NCI-H2227 (cell line): Measurements from ENCODE around the gene RCCD1.
"Not testable (repeated sequence)": the region's sequence is repeated elsewhere in the genome, so short reads cannot be mapped to it uniquely, and the experiment has no call there.

Source experiments
- DNase-seq: peaks from one replicate; lab custom pipeline; 2025; ENCODE audit not compliant: unreplicated experiment; lab: John Stamatoyannopoulos, UW

RCCD1 gene

GRCh38 chr15:90918034-90918788 lies 36.5 kb upstream of the RCCD1 start:
- DNase-seq = no peak

- DNase-seq = no peak
Measured at GRCh38 chr15:90918835-90919234, 35.8 kb upstream of the RCCD1 start.

- no peak for DNase-seq
Measured at GRCh38 chr15:90921887-90922286, 32.8 kb upstream of the RCCD1 start.

- not testable (repeated sequence) for DNase-seq
Measured at GRCh38 chr15:90922712-90923322, 31.9 kb upstream of the RCCD1 start.

GRCh38 chr15:90924375-90924774 lies 30.3 kb upstream of the RCCD1 start:
- no peak for DNase-seq

- not testable (repeated sequence) for DNase-seq
Measured at GRCh38 chr15:90926766-90927165, 27.9 kb upstream of the RCCD1 start.

- not testable (repeated sequence) for DNase-seq
Measured at GRCh38 chr15:90928106-90928505, 26.6 kb upstream of the RCCD1 start.

GRCh38 chr15:90929246-90930019 lies 25.3 kb upstream of the RCCD1 start:
- no peak for DNase-seq

GRCh38 chr15:90930861-90931574 lies 23.7 kb upstream of the RCCD1 start:
- DNase-seq = peak; percentile 15

GRCh38 chr15:90931575-90931827 lies 23.2 kb upstream of the RCCD1 start:
- DNase-seq = no peak

- DNase-seq = peak; percentile 90
Measured at GRCh38 chr15:90931828-90932659, 22.6 kb upstream of the RCCD1 start, which contains the start of gene HDDC3. Gene HDDC3 (minus strand): TSS chr15:90932549. CDS start chr15:90932540, 9 bp downstream.

- no peak for DNase-seq
Measured at GRCh38 chr15:90932660-90932991, 22.1 kb upstream of the RCCD1 start.

GRCh38 chr15:90933301-90933700 lies 21.4 kb upstream of the RCCD1 start:
- DNase-seq = no peak

- DNase-seq = peak; percentile 83
Measured at GRCh38 chr15:90934256-90934948, 20.3 kb upstream of the RCCD1 start.

- peak; percentile 91 for DNase-seq
Measured at GRCh38 chr15:90934949-90935751, 19.5 kb upstream of the RCCD1 start, which contains the start of gene UNC45A. Gene UNC45A (plus strand): TSS chr15:90935285. CDS start chr15:90935325, 40 bp downstream.

- DNase-seq = no peak
Measured at GRCh38 chr15:90936823-90937222, 17.9 kb upstream of the RCCD1 start.

- no peak for DNase-seq
Measured at GRCh38 chr15:90938261-90938660, 16.4 kb upstream of the RCCD1 start.

- no peak for DNase-seq
Measured at GRCh38 chr15:90939756-90940155, 14.9 kb upstream of the RCCD1 start.

- no peak for DNase-seq
Measured at GRCh38 chr15:90941038-90941437, 13.6 kb upstream of the RCCD1 start.
